Measurements from ENCODE around the gene CCDC188.
A peak's percentile ranks its signal among the peaks of the same experiment; 100 is the strongest.
"Not testable (repeated sequence)": the region's sequence is repeated elsewhere in the genome, so short reads cannot be mapped to it uniquely, and the experiment has no call there.

Gene CCDC188

DNA sequence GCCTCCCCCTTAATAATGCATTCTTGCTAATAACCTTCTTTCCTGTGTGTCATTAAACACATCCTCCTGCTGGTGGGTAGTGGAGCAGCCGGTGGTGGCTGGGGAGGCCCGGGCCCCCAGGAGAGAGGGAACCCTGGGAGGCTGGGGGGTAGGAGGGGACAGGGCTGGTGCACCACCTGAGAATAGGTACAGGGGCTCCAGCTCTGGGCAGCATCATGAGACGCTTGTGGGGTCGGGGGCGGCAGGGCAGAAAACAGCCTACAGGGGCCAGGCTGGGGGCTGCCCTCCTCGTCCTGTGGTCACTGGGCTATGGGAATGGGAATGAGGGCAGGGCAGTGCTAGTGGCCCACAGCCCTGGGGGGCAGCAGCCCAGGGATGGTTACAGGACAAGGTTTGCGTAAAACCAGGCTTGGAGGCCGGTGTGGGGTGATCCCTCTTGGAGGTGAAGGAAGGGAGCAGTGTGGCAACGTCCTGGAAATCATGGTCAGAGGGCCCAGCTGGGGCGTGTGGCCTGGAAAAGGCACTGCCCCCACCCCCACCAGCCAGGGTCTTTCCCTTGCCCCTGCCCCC is 18.5 kb upstream of the CCDC188 start:
- no peak for TF ChIP-seq POLR2A (IDR thresholded peaks at IDR 0.05; ENCODE audit: low read depth, low read length)
- no peak for FAIRE-seq
- no peak for DNase-seq (ENCODE audit: insufficient read length, low spot score)

DNA sequence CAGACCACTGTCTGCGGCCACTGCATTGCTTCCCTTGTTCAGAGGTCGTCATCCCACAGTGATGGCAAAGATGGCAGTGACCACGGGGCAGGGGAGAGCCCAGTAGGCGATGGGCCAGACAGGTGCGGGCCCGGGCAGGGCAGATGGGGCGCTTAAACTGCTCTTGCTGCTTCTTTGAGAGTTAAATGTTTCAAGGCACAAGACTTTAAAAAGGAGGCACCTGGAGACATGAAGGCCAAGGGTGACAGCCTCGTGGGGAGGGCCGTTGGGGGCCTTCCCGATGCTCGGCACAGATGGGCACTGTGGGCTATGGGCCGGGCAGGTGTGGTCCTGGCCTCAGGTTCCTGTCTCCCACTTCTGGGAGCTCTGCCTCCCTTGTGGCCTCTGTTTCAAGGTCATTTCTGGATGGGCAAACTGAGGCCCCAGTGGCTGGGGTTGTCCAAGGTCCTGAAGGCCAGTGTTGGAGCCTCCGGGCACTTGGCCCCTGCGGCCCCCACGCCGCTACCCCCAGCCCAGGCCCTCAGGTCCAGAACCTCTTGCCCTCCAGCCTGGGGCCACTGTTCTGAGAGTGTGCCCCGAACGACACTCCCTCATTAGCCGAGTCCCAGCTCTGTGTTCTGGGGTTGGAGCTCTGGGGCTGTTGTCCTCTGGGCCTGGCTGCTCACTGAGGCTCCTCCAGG is 16.9 kb upstream of the CCDC188 start:
- FAIRE-seq (no peak), DNase-seq (ENCODE audit: insufficient read length, low spot score) (no peak)
- TF ChIP-seq POLR2A (IDR thresholded peaks at IDR 0.05; ENCODE audit: low read depth, low read length) = no peak

DNA sequence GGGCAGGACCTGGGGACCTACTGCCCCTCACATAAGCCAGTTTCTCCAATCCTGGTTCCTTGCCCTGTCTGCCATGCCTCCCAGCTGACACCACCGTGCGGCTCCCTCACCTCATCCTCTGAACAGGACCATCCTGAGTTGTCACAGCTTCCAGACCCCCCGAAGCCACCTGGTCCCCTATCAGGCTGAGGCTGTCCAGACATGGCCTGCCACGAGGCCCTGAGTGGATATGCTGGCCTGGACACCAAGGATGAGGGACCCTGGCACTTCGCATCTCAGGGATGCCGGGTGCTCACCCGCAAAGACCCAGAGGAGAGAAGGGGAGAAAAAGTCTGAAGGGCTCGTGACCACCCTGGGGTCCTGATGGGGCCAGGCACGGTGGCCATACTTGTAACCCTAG is 15.8 kb upstream of the CCDC188 start:
- no peak for FAIRE-seq

DNA sequence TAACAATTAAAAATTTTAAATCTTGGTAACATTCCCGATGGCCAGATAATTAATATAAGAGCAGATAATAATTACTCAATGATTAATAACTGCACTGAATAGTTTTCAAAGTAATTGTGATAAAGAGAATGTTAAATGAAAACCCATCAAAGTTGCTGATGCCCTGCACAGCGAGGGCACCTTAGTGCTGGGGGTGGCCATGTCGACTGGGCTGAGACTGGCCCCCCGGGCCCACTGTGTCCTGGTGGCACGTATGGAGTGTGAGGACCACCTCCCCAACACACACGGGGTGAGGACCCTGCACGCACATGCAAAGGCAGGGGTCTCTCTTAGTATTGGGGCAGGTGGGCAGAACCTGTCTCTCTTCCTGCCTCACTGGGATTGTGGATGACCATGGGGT is 15.1 kb upstream of the CCDC188 start:
- FAIRE-seq (no peak), DNase-seq (ENCODE audit: insufficient read length, low spot score) (no peak)
- TF ChIP-seq POLR2A (IDR thresholded peaks at IDR 0.05; ENCODE audit: low read depth, low read length) = no peak

More for the DNA sequence above, 15.8 kb upstream of the CCDC188 start:
- TF ChIP-seq POLR2A (IDR thresholded peaks at IDR 0.05; ENCODE audit: low read depth, low read length) = no peak
- no peak for DNase-seq (ENCODE audit: insufficient read length, low spot score)

DNA sequence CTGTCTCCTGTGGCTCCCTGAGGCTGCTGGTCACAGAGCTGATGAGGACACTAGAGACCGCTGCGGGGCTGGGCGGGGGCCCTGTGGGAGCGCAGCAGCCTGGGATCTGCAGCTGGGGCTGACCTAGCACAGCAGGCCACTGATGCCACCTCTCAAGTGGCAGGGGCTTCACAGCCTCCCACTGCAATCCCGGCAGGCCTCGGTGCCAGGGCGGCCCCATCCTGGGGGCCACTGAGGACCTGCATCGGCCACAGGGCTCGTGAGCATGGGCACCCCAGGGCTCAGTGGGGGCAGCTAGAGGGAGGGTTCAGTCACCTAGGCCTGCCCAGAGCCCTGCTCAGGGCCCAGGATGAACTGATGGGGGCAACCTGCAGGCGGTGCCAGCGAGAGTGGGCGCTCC is 14.6 kb upstream of the CCDC188 start:
- DNase-seq (ENCODE audit: insufficient read length, low spot score) = no peak
- FAIRE-seq = no peak
- no peak for TF ChIP-seq POLR2A (IDR thresholded peaks at IDR 0.05; ENCODE audit: low read depth, low read length)

DNA sequence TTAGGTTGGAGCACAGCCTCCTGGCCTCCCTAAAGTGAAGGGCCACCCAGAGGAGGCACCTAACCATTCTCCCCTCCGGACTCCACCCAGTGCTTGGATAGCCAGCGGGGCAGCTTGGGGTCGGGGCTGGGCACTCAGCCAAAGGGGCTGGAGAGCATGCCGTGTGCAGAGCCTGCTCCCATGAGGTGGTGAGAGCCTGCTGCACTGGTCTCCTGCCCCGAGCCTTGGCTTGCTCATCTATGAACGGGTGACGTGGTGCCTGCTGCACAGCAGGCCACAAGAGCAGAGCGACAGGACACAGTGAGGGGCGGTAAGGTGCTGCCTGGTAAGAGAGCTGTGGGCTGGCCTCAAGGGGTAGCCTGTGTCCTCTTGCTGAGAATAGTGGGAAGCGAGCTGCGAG is 14.0 kb upstream of the CCDC188 start:
- no peak for TF ChIP-seq POLR2A (IDR thresholded peaks at IDR 0.05; ENCODE audit: low read depth, low read length)
- FAIRE-seq (no peak), DNase-seq (ENCODE audit: insufficient read length, low spot score) (no peak)

DNA sequence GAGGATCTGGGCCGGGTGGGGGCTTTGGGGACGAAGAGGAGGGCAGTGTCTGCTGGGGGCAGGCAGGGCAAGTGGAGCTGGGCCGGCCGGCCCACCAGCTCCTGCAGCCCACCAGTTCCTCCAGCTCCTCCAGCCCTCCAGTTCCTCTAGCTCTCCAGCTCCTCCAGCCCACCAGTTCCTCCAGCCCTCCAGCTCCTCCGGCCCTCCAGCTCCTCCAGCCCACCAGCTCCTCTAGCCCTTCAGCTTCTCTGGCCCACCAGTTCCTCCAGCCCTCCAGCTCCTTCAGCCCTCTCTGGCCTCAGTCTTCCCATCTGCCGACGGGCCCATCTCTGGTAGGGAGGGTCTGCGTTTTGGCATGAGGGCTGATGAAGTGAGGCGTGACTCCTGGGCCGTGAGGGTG is 9.2 kb upstream of the CCDC188 start:
- no peak for TF ChIP-seq POLR2A (IDR thresholded peaks at IDR 0.05; ENCODE audit: low read depth, low read length)
- FAIRE-seq (no peak), DNase-seq (ENCODE audit: insufficient read length, low spot score) (no peak)

DNA sequence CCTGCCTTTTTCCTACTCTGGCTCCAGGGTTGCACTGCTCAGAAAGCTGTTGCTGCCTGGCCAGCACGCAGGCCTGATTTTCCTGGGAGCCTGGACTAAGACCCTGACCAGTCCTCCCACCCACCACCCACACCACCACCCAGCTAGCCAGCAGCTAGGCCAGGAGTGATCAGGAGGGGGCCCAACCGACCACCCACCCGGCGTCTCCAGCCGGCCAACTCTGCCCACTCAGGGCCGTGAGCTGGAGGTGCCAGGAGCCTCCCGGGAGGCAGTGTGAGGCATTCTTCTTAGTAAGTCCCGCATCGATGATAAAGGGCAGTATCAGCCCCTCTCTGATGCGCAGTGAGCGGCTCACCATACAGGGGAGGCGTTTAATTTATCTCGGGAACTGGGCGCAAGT is 8.7 kb upstream of the CCDC188 start:
- DNase-seq (ENCODE audit: insufficient read length, low spot score); FAIRE-seq: not testable (repeated sequence)

DNA sequence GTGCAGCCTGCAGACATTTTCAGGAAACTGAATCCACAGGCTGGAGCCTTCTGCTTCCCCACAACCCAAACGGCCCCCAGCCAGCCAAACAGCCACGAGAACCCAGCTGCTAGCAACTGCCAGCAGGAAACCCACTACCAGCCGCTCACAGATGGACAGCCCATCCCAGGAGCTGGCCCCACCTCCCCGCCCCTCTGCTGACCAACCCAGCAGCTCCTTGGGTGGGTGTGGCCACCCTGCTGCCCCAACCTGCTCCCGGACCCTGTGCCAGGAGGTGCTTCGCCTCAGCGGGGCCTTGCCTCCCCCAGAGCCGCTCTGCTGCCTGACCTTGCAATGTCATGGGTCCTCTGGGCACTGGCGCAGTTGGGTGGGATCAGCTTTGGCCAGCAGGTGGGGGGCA is 8.2 kb upstream of the CCDC188 start:
- DNase-seq (ENCODE audit: insufficient read length, low spot score) (no peak), FAIRE-seq (no peak)
- TF ChIP-seq POLR2A (IDR thresholded peaks at IDR 0.05; ENCODE audit: low read depth, low read length) = no peak

DNA sequence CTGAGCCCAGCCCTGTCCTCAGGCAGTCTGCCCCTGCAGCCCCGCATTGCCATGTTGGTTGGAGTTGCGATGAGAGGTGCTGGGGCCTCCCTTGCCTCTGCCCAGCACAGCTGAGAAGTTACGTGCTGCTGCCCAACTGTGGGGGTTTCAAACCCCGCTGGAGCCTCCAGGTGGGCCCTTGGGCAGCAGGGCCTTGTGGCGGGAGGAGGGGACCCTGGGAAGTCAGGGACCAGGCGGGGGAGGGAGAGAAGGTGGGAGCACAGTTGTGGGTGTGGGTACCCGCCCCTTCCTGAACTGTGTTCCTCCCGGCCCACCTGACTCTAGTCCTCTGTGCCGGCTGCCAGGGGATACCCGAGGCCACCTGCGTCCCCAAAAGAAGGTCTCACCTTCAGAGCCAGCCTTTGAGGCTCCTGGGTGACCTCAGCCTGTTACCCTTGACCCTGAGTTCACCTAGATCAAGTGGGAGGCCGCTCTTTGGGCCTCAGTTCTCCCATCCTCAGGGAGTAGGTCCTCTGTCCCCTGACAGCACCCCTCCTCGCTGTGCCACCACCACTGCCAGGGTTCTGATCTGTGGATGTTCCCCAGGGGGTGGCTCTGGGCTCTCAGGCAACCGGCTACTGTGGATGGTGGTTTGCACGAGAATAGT is 7.7 kb upstream of the CCDC188 start:
- DNase-seq (ENCODE audit: insufficient read length, low spot score) = no peak
- TF ChIP-seq POLR2A (IDR thresholded peaks at IDR 0.05; ENCODE audit: low read depth, low read length) = no peak
- no peak for FAIRE-seq

DNA sequence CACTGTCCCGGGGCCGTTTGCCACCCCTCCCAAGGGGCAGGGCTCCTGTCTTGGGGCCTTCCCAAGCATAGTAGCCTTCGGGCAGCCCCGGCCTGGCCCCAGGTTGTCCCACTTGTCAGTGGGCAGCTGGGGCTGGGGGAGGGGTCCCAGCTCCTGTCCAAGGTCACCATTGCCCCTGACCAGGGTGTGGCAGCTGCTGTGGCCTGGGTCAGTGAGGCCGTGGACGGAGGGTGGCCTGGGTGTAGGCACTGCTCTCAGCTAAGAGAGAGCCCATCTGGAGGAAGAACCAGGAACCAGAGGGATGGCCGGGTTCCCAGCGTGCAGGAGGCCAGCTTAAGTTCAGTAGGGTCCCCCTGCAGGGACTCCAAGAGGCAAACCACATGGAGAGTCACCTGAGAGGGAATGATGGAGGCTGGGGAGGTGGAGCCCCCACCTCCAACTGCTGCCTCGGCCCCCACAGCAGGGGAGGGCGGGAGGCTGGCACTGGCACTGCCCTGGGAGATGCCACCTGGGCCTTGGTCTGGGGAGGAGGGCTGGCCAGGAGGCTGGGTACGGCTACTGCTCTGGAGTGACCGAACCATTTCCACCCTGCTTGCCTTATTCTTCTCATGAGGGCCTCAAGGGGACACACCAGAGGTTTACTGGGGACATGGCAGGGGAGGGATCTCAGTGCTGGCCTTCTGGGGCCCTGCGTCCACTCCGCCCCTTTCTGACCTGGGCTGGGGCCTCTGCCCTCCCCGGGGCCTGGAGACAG is 6.8 kb upstream of the CCDC188 start:
- DNase-seq (ENCODE audit: insufficient read length, low spot score) (no peak), FAIRE-seq (no peak)
- TF ChIP-seq POLR2A (IDR thresholded peaks at IDR 0.05; ENCODE audit: low read depth, low read length) = no peak

DNA sequence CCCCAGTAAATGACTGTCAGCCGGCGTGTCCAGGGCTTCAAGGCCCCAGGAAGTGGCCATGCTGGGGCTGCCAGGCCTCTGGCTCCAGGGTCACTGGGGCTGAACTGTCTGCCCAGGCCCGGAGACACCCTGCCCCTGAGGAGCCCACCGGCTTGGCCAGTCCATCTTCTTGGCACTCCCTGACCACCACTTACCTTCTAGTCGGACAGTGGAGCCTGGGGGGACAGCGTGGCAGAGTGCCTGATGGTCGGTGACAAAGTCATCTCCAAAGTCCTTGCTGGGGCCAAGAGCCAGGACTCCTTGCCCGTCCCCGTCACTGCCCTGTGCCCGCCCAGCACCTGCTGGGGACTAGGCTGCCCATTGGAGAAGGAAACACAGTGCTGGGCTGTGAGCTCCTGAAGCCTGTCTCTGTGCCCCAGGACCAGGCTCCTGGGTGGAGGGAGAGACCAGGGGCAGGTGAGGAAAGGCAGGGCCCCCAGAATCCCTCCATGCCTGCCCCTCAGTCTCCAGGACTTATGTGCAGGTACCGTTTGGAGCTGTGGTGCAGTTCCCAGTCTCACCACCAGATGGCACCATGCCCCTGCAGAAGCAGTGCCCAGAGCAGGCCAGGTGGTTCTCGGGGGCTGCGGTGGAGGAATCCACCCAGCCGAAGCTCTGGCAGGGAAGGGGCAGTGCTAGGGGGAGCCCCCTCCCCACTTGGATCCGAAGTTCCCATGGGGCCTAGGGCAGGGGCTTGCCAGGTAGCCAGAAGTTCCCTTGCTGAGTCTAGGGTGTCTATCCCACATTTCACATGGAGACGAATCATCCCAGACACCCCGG is 6.0 kb upstream of the CCDC188 start:
- DNase-seq (ENCODE audit: insufficient read length, low spot score) (peak; percentile 55), FAIRE-seq (no peak)
- TF ChIP-seq POLR2A (IDR thresholded peaks at IDR 0.05; ENCODE audit: low read depth, low read length) = no peak

DNA sequence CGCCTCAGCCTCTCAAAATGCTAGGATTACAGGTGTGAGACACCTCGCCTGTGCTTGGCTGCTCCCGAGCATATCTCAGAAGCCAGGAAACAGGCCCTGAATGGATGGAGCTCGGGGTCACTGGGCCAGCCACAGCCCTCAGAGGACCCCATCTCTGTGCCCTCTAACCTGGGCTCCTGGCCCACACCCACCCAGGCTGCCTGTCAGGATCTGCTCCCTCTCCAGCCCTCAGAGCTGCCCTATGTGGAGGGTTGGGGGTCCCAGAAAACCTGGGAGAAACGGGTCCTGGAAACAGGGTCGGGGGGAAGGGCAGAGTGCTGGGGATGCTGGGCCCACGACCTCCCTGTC is 5.2 kb upstream of the CCDC188 start:
- DNase-seq (ENCODE audit: insufficient read length, low spot score) (no peak), FAIRE-seq (no peak)
- no peak for TF ChIP-seq POLR2A (IDR thresholded peaks at IDR 0.05; ENCODE audit: low read depth, low read length)
